GM23338 (cell line): ENCODE results near the gene MAP2K2. TPM values are rescaled to one million over a fixed set of nuclear protein-coding genes. Genes with fewer than 3 reads are reported as not detected.

Experiments used
- ATAC-seq: fragments of 200-7000 bp; cut with Tn5 transposase; 3 replicates; pipeline ENCODE4 v1.9.1; 2020
- DNase-seq: peaks from one replicate; pipeline ENCODE4 v3.0.0-alpha.2; 2015; ENCODE audit warnings: low spot score
- H2AFZ ChIP-seq: fragments of 200-600 bp; sonication (generic); 2 replicates; pipeline ENCODE4 v1.8.0; 2016; ENCODE audit warnings: antibody characterized with exemption, mild to moderate bottlenecking, moderate library complexity
- H3F3A ChIP-seq: fragments of 200-600 bp; sonication (generic); replicated peaks from 2 replicates; pipeline ENCODE4 v1.8.0; 2017; ENCODE audit warnings: antibody characterized with exemption, mixed run types, low read depth
- H3K27ac ChIP-seq: fragments of 200-600 bp; sonication (generic); 2 replicates; pipeline ENCODE4 v1.6.1; 2016; ENCODE audit warnings: low read depth
- H3K27me3 ChIP-seq: fragments of 200-600 bp; sonication (generic); 2 replicates; pipeline ENCODE4 v1.8.0; 2016; ENCODE audit warnings: mild to moderate bottlenecking, mixed run types, moderate library complexity; ENCODE audit not compliant: insufficient read depth
- H3K36me3 ChIP-seq: fragments of 200-600 bp; sonication (generic); 2 replicates; pipeline ENCODE4 v1.8.0; 2016; ENCODE audit warnings: mild to moderate bottlenecking; ENCODE audit not compliant: insufficient read depth
- H3K4me1 ChIP-seq: fragments of 200-600 bp; sonication (generic); 2 replicates; pipeline ENCODE4 v1.8.0; 2016; ENCODE audit warnings: mild to moderate bottlenecking, moderate library complexity; ENCODE audit not compliant: insufficient read depth
- H3K4me2 ChIP-seq: fragments of 200-600 bp; sonication (generic); 2 replicates; pipeline ENCODE4 v1.7.1; 2017; ENCODE audit warnings: mixed run types
- H3K4me3 ChIP-seq: fragments of 200-600 bp; sonication (generic); 2 replicates; pipeline ENCODE4 v1.6.1; 2016; ENCODE audit warnings: mixed run types
- H3K79me2 ChIP-seq: fragments of 200-600 bp; sonication (generic); replicated peaks from 2 replicates; pipeline ENCODE4 v1.8.0; 2017; ENCODE audit warnings: mild to moderate bottlenecking; ENCODE audit not compliant: insufficient read depth
- H3K9me2 ChIP-seq: fragments of 200-600 bp; sonication (generic); 2 replicates; pipeline ENCODE4 v1.8.0; 2017; ENCODE audit not compliant: insufficient read depth
- H4K20me1 ChIP-seq: fragments of 200-600 bp; sonication (generic); replicated peaks from 2 replicates; pipeline ENCODE4 v1.8.0; 2017; ENCODE audit warnings: mild to moderate bottlenecking; ENCODE audit not compliant: insufficient read depth
- H3K27ac Mint-ChIP-seq: 2 replicates; pipeline ENCODE4 v1.8.0; 2020; ENCODE audit warnings: inconsistent platforms, mild to moderate bottlenecking, moderate library complexity, mixed read lengths
- H3K27me3 Mint-ChIP-seq: 3 replicates; pipeline ENCODE4 v1.8.0; 2022; ENCODE audit warnings: low read depth, mild to moderate bottlenecking, moderate library complexity, mixed read lengths, inconsistent platforms; ENCODE audit not compliant: insufficient read depth, poor library complexity
- H3K36me3 Mint-ChIP-seq: 3 replicates; pipeline ENCODE4 v1.8.0; 2021; ENCODE audit warnings: low read depth, mild to moderate bottlenecking, inconsistent platforms, moderate library complexity, mixed read lengths
- H3K4me1 Mint-ChIP-seq: 3 replicates; pipeline ENCODE4 v1.8.0; 2020; ENCODE audit warnings: mild to moderate bottlenecking, inconsistent platforms, mixed read lengths
- H3K4me3 Mint-ChIP-seq: 3 replicates; pipeline ENCODE4 v1.8.0; 2021; ENCODE audit warnings: moderate library complexity, mild to moderate bottlenecking, inconsistent platforms, mixed read lengths
- H3K9me3 Mint-ChIP-seq: 3 replicates; pipeline ENCODE4 v1.8.0; 2020; ENCODE audit warnings: moderate library complexity, mild to moderate bottlenecking, inconsistent platforms, mixed read lengths
- CREB1 ChIP-seq: fragments of 250-450 bp; sonication (Bioruptor Pico); IDR thresholded peaks from 2 replicates; pipeline ENCODE4 v1.5.0; 2020; ENCODE audit warnings: low read depth, mild to moderate bottlenecking, moderate library complexity
- CTCF ChIP-seq, 2 experiments: fragments of 200-600 bp in 1 of 2; sonication (generic) in 1 of 2; conservative IDR thresholded peaks; 2 replicates each; pipeline versions ENCODE4 v1.5.1 to v1.6.1; 2016 to 2017; ENCODE audit warnings: antibody characterized with exemption in 2 of 2, low read depth in 2 of 2, mild to moderate bottlenecking in 2 of 2, moderate library complexity in 1 of 2
- JUNB ChIP-seq: IDR thresholded peaks from one replicate; pipeline ENCODE4 v1.6.1; 2016; ENCODE audit warnings: antibody characterized with exemption; ENCODE audit not compliant: unreplicated experiment
- POLR2AphosphoS5 ChIP-seq: IDR thresholded peaks from 2 replicates; pipeline ENCODE4 v1.6.1; 2016; ENCODE audit warnings: antibody characterized with exemption, low read depth
- REST ChIP-seq: IDR thresholded peaks from one replicate; pipeline ENCODE4 v1.6.1; 2018; ENCODE audit warnings: antibody characterized with exemption; ENCODE audit not compliant: unreplicated experiment
- STAT1 ChIP-seq: IDR thresholded peaks from one replicate; pipeline ENCODE4 v1.6.1; 2016; ENCODE audit warnings: antibody characterized with exemption; ENCODE audit not compliant: unreplicated experiment
- ZNF114 ChIP-seq: fragments of 250-450 bp; sonication (Bioruptor Pico); IDR thresholded peaks from 2 replicates; pipeline ENCODE4 v1.5.0; 2020; ENCODE audit warnings: mild to moderate bottlenecking, moderate library complexity
- ZNF462 ChIP-seq: fragments of 250-450 bp; sonication (Bioruptor Pico); IDR thresholded peaks from 2 replicates; pipeline ENCODE4 v1.5.0; 2020; ENCODE audit warnings: mild to moderate bottlenecking, moderate library complexity
- polyA plus RNA-seq: library from polyadenylated mRNA; unstranded; fragments of >200 nt; fragmentation: Nextera tagmentation; extraction: Ambion mirVana; gene quantifications from 2 replicates; pipeline ENCODE4 v1.2.1, GENCODE V29; 2016
- total RNA-seq: library from RNA; depleted of rRNA; stranded (reverse); fragments of >200 nt; shearing (Covaris generic); gene quantifications from 2 replicates; pipeline ENCODE4 v1.2.3, GENCODE V29; 2014
- TF ChIP-seq, protein P1 (sequence below): IDR thresholded peaks from 2 replicates; pipeline ENCODE4 v1.6.1; 2016; ENCODE audit warnings: antibody characterized with exemption

Gene MAP2K2
- total and polyA plus RNA-seq, 2 experiments from 2014 or later, result 99.7 to 151 TPM

DNA sequence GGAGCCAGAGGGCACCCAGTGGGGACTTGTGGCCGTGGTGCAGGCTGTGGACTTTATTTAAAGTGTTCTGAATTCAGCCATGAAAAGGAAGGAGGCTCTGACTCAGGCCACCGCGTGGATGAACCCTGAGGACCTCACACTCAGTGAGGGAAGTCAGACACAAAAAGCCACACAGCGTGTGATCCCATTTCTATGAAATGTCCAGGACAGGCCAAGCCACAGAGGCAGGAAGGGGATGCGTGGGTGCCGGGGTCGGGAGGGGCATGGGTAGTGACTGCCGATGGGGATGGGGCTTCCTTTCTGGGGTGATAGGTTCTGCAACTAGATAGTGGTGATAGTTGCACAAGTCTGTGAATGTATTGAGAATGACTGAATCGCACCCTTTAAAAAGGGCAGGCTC, 48.5 kb downstream of the MAP2K2 start:
- H3K4me1 ChIP-seq, result peaks cover 18% of the 10 kb centered on the region
- H4K20me1 ChIP-seq, result no peaks in the 10 kb centered on the region
- H2AFZ ChIP-seq, result no peak overlapping the region
- H3K9me2 ChIP-seq, result no peaks in the 10 kb centered on the region
- TF ChIP-seq ZNF114 (CRISPR knock-in tag) (no peak), POLR2AphosphoS5 (no peak), ZNF462 (CRISPR knock-in tag) (no peak), STAT1 (no peak), REST (no peak), CREB1 (no peak), JUNB (no peak), CTCF (conservative IDR thresholded peaks at IDR 0.05; ENCODE audit: low read depth in 2 of 2) (no peak)
- TF ChIP-seq, protein P1, sequence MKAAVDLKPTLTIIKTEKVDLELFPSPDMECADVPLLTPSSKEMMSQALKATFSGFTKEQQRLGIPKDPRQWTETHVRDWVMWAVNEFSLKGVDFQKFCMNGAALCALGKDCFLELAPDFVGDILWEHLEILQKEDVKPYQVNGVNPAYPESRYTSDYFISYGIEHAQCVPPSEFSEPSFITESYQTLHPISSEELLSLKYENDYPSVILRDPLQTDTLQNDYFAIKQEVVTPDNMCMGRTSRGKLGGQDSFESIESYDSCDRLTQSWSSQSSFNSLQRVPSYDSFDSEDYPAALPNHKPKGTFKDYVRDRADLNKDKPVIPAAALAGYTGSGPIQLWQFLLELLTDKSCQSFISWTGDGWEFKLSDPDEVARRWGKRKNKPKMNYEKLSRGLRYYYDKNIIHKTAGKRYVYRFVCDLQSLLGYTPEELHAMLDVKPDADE, result no peak
- Mint-ChIP-seq H3K27me3 (peaks cover 6% of the 10 kb centered on the region), H3K9me3 (no peaks in the 10 kb centered on the region), H3K27ac (no peak overlapping the region), H3K36me3 (no peaks in the 10 kb centered on the region), H3K4me3 (no peak overlapping the region), H3K4me1 (peaks cover 13% of the 10 kb centered on the region)
- no peak overlapping the region for H3K4me2 ChIP-seq
- no peaks in the 10 kb centered on the region for H3K79me2 ChIP-seq
- DNase-seq, result no peak
- H3K4me3 ChIP-seq, result no peak overlapping the region
- no peaks in the 10 kb centered on the region for H3K36me3 ChIP-seq
- no peak overlapping the region for H3K27ac ChIP-seq
- ATAC-seq, result no peak
- H3F3A ChIP-seq, result peaks cover 6% of the 10 kb centered on the region; the same call in 1 of the 2 replicates
- H3K27me3 ChIP-seq, result no peaks in the 10 kb centered on the region
